Measurements from ENCODE around the gene LPIN2.

Gene LPIN2

GRCh38 chr18:3058328-3059191 lies 45.6 kb upstream of the LPIN2 start:
- peaks cover 15 to 51% of the 10 kb centered on the region in 2 experiments for H3K4me1 ChIP-seq (ENCODE audit: control insufficient read depth in 1 of 2, insufficient read depth in 1 of 2, low read depth in 1 of 2, low read length in 1 of 2)
- H3K27me3 ChIP-seq, result no peaks in the 10 kb centered on the region
- H3K36me3 ChIP-seq, result no peaks in the 10 kb centered on the region
- peak overlapping the region; percentile 27 for H3K27ac ChIP-seq
- no peaks in the 10 kb centered on the region for H3K9me3 ChIP-seq
- TF ChIP-seq, protein P1, sequence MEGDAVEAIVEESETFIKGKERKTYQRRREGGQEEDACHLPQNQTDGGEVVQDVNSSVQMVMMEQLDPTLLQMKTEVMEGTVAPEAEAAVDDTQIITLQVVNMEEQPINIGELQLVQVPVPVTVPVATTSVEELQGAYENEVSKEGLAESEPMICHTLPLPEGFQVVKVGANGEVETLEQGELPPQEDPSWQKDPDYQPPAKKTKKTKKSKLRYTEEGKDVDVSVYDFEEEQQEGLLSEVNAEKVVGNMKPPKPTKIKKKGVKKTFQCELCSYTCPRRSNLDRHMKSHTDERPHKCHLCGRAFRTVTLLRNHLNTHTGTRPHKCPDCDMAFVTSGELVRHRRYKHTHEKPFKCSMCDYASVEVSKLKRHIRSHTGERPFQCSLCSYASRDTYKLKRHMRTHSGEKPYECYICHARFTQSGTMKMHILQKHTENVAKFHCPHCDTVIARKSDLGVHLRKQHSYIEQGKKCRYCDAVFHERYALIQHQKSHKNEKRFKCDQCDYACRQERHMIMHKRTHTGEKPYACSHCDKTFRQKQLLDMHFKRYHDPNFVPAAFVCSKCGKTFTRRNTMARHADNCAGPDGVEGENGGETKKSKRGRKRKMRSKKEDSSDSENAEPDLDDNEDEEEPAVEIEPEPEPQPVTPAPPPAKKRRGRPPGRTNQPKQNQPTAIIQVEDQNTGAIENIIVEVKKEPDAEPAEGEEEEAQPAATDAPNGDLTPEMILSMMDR (IDR thresholded peaks at IDR 0.05), result no peak
- H3K4me3 ChIP-seq (ENCODE audit: low read depth in 1 of 2, low read length in 1 of 2), result no peak overlapping the region

GRCh38 chr18:3057526-3057925 lies 44.6 kb upstream of the LPIN2 start:
- Histone ChIP-seq H3K4me1 (ENCODE audit: control insufficient read depth in 1 of 2, insufficient read depth in 1 of 2, low read depth in 1 of 2, low read length in 1 of 2) (peaks cover 19 to 52% of the 10 kb centered on the region in 2 experiments), H3K4me3 (ENCODE audit: low read depth in 1 of 2, low read length in 1 of 2) (no peak overlapping the region), H3K36me3 (no peaks in the 10 kb centered on the region), H3K27ac (no peak overlapping the region), H3K9me3 (no peaks in the 10 kb centered on the region), H3K27me3 (no peaks in the 10 kb centered on the region)
- TF ChIP-seq, protein P1 (IDR thresholded peaks at IDR 0.05), result no peak

DNA sequence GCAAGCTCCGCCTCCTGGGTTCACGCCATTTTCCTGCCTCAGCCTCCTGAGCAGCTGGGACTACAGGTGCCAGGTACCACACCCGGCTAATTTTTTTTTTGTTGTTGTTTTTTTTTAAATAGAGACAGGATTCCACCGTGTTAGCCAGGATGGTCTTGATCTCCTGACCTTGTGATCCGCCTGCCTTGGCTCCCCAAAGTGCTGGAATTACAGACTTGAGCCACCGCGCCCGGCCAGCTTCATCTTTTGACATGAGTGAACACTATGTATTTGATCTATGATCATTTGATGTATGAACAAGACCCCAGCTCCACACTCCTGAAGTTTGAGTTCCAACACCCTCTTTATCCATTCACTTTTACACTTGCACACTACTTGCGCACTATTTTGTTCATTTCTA lies 43.4 kb upstream of the LPIN2 start:
- Histone ChIP-seq H3K4me3 (ENCODE audit: low read depth in 1 of 2, low read length in 1 of 2) (no peak overlapping the region), H3K36me3 (no peaks in the 10 kb centered on the region), H3K27me3 (no peaks in the 10 kb centered on the region), H3K9me3 (no peaks in the 10 kb centered on the region), H3K27ac (no peak overlapping the region), H3K4me1 (ENCODE audit: control insufficient read depth in 1 of 2, insufficient read depth in 1 of 2, low read depth in 1 of 2, low read length in 1 of 2) (peaks cover 31 to 52% of the 10 kb centered on the region in 2 experiments)
- TF ChIP-seq, protein P1 (IDR thresholded peaks at IDR 0.05), result no peak

GRCh38 chr18:3055816-3056215 lies 42.9 kb upstream of the LPIN2 start:
- no peak overlapping the region for H3K4me3 ChIP-seq (ENCODE audit: low read depth in 1 of 2, low read length in 1 of 2)
- H3K27me3 ChIP-seq, result no peaks in the 10 kb centered on the region
- no peak overlapping the region for H3K27ac ChIP-seq
- TF ChIP-seq, protein P1 (IDR thresholded peaks at IDR 0.05), result no peak
- H3K36me3 ChIP-seq, result no peaks in the 10 kb centered on the region
- H3K9me3 ChIP-seq, result no peaks in the 10 kb centered on the region
- peaks cover 36 to 53% of the 10 kb centered on the region in 2 experiments for H3K4me1 ChIP-seq (ENCODE audit: control insufficient read depth in 1 of 2, insufficient read depth in 1 of 2, low read depth in 1 of 2, low read length in 1 of 2)

- TF ChIP-seq, protein P1 (IDR thresholded peaks at IDR 0.05), result no peak
- Histone ChIP-seq H3K4me3 (ENCODE audit: low read depth in 1 of 2, low read length in 1 of 2) (no peak overlapping the region), H3K27me3 (no peaks in the 10 kb centered on the region), H3K27ac (no peak overlapping the region), H3K9me3 (no peaks in the 10 kb centered on the region), H3K36me3 (no peaks in the 10 kb centered on the region), H3K4me1 (ENCODE audit: control insufficient read depth in 1 of 2, insufficient read depth in 1 of 2, low read depth in 1 of 2, low read length in 1 of 2) (peaks cover 32 to 48% of the 10 kb centered on the region in 2 experiments)
Measured at GRCh38 chr18:3055186-3055728, 42.3 kb upstream of the LPIN2 start.
